ENCODE results near the gene CEP104.
A peak's percentile ranks its signal among the peaks of the same experiment; 100 is the strongest.

CEP104 gene

GRCh38 chr1:3777647-3778589 lies 79.1 kb downstream of the CEP104 start:
- no peak for DNase-seq (ENCODE audit: low read depth)

GRCh38 chr1:3777078-3777547 lies 79.9 kb downstream of the CEP104 start:
- DNase-seq (ENCODE audit: low read depth): no peak

DNA sequence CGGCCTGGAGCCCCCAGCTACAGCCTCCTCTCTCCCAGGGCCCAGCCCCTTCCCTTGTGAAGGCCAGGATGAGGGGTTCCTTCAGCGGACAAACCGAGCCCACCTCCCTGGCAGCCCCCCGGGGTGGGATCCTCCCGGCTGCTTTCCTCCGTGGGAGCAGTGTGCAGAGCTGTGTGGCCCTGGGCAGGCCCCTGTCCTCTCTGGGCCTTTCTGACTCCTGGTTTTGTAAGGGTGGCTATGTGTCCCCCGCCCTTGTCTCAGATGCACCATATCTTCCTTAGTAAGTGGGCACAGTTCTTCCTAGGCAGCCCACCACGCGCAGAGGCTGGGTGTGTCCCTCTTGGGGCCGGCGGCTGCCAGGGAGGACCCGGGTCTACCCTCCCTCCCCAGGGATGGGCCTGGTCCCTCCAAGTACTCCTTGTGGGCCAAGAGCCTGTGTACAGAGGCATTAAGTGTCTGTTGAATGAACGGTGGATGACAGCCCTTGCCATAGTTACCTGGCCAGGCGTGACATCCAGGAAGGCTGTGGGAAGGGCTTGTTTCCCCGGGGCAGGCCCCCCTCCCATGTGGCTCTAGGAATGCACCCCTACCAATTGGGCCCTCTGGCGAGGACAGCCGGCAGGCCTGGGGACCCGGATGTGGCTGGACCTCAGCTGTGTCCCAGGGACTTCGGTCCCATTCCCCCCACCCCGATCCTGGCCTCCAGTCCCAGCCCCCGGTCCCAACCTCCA lies 80.6 kb downstream of the CEP104 start:
- DNase-seq (ENCODE audit: low read depth): no peak

DNA sequence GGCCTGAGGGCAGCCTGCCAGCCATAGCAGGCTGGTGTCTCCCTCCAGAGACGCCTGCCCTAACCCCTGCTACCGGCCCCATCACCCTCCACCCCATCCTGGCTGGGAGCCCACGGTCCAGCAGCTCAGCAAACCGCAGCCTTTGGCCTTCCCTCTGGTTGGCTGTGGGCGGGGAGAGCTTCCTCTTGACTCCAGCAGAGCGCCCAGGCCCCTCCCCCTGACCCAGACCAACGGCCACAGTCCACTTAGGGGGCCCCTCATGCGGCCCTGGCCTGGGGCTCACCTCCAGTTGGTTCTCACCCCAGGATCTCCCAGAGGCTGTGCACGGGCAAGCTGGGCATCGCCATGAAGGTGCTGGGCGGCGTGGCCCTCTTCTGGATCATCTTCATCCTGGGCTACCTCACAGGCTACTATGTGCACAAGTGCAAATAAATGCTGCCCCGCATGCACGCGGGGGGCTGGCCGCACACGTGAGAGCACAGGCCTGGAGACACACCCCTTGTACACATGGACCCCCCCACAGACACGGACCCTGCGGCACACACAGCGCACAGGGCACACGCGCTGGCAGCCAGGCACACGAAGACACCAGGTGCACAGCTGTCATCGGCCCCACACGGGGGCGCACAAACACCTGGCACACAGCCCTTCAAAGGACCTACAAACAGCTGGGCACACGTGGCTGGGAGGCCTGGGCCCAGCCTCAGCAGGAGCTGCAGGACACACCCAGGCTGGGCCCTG lies 81.4 kb downstream of the CEP104 start:
- peak; percentile 86 for DNase-seq (ENCODE audit: low read depth)

DNA sequence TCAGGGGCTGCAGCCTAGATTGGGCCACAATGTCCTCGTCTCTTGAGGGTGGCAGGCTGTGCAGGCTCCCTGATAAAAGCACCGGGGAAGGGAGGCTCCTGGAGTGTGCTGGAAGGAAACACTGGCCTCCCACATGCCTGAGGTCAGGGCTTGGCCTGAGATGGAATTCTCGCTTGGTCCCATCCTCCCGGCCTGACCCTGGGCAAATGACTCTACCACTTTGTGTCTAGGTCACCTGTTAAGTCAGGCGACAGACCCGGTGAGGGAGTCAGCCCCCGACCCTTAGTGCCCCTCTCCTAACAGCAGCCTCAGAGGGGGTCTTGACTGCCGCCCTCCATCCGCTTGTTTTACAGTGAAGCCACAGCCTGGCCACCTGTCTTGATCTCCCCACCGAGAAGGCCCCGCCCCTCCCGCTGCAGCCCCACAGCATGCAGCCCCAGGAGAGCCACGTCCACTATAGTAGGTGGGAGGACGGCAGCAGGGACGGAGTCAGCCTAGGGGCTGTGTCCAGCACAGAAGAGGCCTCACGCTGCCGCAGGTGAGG lies 82.0 kb downstream of the CEP104 start:
- DNase-seq (ENCODE audit: low read depth): peak; percentile 75

- DNase-seq (ENCODE audit: low read depth): no peak
Observed at GRCh38 chr1:3774276-3774945, 82.6 kb downstream of the CEP104 start.

DNA sequence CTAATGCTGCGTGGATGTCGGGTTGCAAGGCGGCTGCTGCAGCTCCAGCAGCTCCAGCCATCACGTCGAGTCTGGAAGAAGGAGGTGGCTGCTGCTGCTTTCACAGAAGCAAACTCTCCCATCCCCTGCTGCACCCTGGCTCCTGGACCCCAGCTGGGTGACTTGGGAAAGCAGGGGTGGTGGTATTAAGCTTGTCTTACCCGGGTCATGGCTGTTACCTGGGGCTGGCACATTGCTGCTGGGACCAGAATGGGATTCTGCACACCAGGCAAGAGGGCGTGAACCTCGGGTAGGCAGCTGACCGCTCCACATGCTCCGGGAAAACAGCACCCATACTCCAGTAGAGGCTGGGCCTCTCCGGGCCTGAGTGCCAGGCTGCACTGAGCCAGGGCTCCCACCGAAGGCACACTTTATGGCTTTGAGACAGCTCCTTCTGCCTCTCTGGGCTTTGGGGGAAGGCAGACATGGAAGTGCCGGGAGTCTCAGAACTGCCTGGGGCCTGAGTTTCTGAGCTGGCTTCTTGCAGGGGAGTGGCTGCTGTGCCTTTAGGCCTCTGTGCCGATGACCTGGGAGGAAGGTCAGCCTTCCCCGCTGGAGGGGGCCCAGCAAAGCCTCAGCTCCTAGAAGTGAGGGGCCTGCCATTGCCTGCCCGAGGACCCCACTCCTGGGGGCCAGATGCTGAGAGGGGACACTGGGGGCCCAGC lies 83.3 kb downstream of the CEP104 start:
- no peak for DNase-seq (ENCODE audit: low read depth)

DNA sequence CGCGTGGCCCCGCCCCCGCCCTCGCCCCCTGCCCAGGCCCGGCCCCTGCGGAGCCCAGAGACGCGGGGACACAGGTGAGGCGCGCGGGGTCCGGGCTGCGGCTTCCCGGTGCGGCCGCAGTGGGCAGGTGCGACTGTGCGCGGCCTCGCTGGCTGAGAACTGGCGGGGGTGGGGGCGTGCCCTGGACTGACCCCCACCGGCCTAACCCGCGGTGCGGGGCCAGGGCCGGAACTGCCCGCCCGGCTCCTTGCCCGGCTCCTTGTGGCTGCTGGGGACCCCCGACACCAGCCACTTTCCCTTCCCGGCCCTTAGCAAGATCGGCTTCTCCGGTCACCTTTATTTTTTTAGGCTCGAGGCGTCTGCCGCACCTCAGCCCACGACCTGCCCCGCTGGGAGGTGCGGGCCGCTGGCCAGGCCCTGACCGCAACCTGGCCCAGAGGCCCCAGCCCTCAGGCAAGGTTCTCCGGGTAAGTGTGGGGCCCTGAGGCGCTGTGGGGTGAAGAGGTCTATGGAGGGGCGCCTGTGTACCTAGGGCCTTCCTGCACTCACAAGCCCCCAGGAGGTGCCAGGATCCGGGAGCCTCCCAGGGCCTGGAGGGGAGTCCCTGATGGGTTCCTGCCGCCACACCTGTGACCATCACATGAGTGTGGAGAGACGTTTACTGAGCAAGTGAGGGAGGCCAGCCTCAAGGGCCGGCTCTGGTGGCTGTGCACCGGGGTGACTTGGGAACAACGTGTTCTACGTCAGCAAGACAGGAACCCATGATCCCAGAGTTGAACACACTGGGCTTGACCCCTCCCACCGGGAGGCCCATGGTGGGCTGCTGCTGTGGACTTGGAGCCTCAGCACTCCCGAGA lies 84.1 kb downstream of the CEP104 start, which contains the start of gene SMIM1:
SMIM1 (plus strand) TSS at position 35 of the 857 bp plus-strand sequence. CDS start 2,625 bp downstream, outside the sequence.
- DNase-seq (ENCODE audit: low read depth): no peak

DNA sequence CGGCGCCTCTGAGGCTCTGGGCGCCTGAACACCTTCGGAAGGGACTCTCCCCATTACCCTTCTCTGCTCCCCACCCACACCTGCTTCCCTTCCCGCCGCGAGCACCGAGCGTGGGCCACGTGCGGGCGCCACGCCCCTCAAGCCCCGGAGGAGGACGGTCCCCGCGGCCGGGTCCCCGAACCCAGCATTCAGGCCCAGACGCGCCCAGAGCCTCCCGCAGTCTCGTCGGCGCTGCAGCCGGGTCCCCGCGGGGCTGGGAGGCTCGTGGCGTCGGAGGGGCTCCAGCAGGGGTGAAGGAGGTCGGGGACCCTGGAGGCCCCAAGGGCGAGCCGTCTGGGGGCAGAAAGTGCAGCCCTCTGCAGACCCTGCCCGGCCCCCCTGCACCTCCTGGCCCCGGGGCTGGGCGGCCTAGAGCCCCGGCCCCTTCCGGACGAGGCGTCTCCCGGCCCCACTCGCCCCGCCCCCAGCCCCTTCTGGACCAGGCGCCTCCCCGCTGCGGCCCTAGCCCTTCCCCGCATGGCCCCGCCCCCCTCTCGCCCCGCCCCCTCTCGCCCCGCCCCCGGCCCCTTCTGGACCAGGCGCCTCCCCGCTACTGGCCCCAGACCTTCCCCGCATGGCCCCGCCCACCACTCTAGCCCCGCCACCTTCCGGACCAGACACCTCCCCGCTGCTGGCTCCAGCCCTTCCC lies 84.8 kb downstream of the CEP104 start:
- peak; percentile 77 for DNase-seq (ENCODE audit: low read depth)

DNA sequence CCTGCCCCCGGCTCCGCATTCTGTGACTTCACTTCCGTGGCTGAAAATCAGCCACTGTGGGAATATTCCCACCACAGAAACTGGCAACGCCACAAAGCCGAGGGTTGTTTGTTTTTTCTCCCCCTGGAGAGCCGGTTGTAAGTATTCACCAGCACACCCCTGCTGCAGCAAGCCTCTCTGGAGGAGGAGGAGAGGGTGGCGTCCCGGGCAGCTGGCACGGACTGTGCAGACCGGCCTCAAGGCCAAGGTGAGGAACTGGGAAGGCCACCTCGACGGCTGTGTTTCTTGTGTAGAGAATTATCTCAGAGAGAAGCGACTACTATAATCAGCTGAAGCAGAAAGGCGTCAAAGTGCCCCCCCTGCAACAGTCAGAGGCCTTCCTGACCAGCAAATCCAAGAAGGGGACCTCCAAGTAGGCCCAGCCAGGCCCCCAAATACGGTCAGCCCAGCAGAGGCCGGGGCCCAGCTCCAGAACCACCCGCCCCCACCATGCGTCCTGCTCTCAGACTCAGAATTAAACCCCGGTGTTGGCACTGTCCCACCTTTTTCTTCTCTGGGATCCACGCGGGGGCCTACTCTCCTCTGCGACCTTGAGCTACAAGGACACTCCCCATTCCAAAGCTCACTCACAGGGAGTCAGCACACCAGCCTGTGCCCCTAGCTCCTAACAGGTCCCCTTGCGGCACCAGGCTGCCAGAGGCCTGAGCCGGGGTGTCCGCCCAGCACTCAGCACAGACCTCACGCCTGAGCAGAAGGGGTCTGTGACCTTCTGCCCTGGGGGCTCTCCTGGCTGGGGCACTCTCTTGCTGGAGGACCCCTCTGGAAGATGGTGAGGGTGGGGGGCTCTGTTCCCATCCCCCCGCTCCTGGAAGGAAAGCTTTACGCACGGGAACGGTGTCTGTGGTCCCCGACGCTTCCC lies 85.6 kb downstream of the CEP104 start:
- no peak for DNase-seq (ENCODE audit: low read depth)

DNA sequence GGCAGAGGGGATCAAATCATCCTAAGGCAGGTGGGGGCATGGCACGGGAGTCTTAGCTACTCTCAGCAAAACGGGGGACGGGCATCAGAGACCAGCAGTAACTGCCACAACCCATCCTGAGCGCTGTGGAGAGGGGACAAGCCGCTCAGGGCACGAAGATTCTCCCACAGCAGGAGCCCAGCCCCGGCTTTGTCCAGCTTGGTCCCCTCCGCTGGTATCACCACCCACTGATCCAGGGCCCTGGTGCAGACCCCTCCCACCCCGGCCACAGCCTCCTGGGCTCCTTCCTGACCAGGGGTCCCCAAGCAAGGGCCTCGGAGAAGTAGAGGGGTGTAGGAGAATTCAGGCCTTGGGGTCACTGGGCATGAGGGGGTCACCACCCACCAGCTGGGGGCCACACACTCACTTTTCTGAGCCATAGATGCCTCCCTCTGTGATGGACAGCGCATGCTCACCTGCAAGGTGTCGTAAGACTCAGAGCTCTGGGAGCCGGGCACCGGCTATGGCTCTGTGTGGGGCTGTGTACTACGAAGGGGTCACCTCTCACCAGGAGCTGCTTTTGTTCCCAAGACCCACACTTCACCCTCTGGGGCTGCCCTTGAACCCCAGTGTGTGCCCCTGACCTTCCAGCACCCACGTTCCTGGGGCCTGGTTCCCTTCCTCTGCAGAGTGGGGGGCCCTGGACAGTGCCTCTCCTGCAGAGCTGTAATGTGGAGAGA lies 86.8 kb downstream of the CEP104 start:
- no peak for DNase-seq (ENCODE audit: low read depth)

DNA sequence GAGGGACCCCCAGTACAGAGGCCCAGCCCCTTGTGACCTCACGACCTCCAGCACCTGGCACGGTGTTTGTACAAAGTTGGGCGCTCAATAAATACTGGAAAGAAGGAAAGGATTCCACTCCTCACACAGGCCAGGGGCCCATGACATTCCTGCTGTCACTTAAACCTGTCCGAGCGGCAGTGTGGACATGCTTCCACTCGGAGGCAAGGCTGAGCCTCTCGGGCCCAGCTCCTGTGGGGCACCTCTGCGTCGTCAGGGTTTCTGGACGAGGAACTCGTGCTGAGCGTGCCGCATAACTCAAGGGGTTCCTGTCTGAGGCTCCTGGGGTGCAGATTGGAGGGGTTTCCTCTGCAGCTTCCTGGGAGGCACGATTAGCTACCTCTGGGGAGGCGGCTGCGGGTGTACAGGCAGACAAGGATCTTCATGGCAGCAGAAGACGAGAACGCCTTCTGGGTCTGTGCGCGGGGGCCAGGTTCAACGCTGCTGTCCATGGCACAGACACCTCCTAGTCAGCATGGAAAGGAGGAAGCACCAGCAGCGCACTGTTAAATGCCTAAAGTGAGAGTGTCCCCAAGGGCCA lies 88.1 kb downstream of the CEP104 start:
- DNase-seq (ENCODE audit: low read depth): no peak

DNA sequence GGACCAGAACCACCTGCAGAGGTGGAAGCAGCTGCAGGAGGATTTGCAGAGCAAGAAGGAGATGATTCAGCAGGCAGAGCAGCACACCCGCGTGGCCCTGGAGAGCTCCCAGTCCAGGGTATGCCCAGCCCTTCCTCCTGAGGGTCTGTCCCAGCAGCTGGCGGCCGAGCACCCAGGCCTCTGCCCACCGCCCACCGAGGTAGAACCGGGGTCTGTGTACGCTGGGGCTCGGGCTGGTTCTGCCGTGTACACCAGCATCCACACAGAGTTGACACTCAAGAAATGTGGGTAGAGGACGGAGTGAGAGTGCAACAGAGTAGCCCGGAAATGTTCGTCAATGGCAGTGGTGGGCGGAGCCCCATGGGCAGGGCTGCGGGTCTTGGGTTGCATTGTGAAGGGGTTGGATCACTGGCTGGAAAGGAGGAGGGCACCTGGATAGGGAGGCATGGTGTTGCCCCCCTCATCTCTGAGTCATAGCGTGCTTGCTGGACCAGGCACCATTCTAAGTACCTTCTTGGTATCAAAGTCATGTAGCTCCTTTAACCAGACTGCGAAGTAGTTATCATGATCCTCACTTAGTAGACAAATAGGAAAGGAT lies 89.6 kb downstream of the CEP104 start:
- no peak for DNase-seq (ENCODE audit: low read depth)

GRCh38 chr1:3763351-3764125 lies 93.5 kb downstream of the CEP104 start:
- no peak for DNase-seq (ENCODE audit: low read depth)

GRCh38 chr1:3762873-3763228 lies 94.2 kb downstream of the CEP104 start:
- DNase-seq (ENCODE audit: low read depth): no peak
